ENCODE data around the gene CXorf49B.
"Not testable (repeated sequence)": the region's sequence is repeated elsewhere in the genome, so short reads cannot be mapped to it uniquely, and the experiment has no call there.

DNA sequence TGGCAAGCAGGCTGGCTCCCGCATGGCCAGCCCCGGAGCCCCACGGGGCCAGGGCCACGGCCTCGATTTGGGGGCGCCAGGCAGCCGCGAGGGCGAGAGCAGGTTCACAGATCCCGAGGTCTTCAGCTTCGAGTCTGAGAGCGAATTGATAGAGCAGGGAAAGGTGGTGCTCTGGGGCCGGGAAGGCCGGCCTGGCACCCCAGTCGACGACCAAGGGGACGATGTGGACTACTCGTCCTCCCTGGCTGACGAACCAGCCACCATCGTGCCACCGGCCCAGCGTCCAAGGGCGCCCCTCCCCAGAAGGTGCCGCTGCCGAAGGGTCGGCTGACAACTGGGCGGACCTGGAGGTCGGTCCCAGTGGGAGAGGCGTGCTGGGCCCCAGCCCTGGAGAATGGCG is 44.0 kb upstream of the CXorf49B start:
- TF ChIP-seq, protein P1, sequence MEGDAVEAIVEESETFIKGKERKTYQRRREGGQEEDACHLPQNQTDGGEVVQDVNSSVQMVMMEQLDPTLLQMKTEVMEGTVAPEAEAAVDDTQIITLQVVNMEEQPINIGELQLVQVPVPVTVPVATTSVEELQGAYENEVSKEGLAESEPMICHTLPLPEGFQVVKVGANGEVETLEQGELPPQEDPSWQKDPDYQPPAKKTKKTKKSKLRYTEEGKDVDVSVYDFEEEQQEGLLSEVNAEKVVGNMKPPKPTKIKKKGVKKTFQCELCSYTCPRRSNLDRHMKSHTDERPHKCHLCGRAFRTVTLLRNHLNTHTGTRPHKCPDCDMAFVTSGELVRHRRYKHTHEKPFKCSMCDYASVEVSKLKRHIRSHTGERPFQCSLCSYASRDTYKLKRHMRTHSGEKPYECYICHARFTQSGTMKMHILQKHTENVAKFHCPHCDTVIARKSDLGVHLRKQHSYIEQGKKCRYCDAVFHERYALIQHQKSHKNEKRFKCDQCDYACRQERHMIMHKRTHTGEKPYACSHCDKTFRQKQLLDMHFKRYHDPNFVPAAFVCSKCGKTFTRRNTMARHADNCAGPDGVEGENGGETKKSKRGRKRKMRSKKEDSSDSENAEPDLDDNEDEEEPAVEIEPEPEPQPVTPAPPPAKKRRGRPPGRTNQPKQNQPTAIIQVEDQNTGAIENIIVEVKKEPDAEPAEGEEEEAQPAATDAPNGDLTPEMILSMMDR (IDR thresholded peaks at IDR 0.05 in 8 of 11, conservative IDR thresholded peaks at IDR 0.05 in 3 of 11), result not testable (repeated sequence)
- TF ChIP-seq POLR2AphosphoS5, POLR2A (IDR thresholded peaks at IDR 0.05): not testable (repeated sequence)
